MM.1S (cell line): ENCODE measurements around the gene RBMS3.

Experiments used
- DNase-seq: peaks from one replicate; pipeline ENCODE4 v3.0.0-alpha.2; 2015
- H2AFZ ChIP-seq: fragments of 300-600 bp; sonication (generic); 2 replicates; pipeline ENCODE4 v1.6.0; 2016; ENCODE audit warnings: antibody characterized with exemption, low read length
- H3F3A ChIP-seq: fragments of 300-600 bp; sonication (generic); 2 replicates; pipeline ENCODE4 v1.6.1; 2016; ENCODE audit warnings: mild to moderate bottlenecking, antibody characterized with exemption, low read length, moderate library complexity, mixed read lengths; ENCODE audit not compliant: insufficient read depth
- H3K27ac ChIP-seq: fragments of 300-600 bp; sonication (generic); 2 replicates; pipeline ENCODE4 v1.5.1; 2016; ENCODE audit warnings: mild to moderate bottlenecking, low read length
- H3K27me3 ChIP-seq: fragments of 300-600 bp; sonication (generic); replicated peaks from 2 replicates; pipeline ENCODE4 v1.6.0; 2016; ENCODE audit warnings: low read length; ENCODE audit not compliant: insufficient read depth
- H3K36me3 ChIP-seq: fragments of 300-600 bp; sonication (generic); replicated peaks from 2 replicates; pipeline ENCODE4 v1.6.1; 2016; ENCODE audit warnings: mild to moderate bottlenecking, low read length, mixed read lengths; ENCODE audit not compliant: insufficient read depth
- H3K4me1 ChIP-seq: fragments of 300-600 bp; sonication (generic); 2 replicates; pipeline ENCODE4 v1.6.1; 2016; ENCODE audit warnings: low read length, mixed read lengths
- H3K4me2 ChIP-seq: fragments of 300-600 bp; sonication (generic); 2 replicates; pipeline ENCODE4 v1.6.0; 2016; ENCODE audit warnings: low read depth, low read length
- H3K4me3 ChIP-seq: fragments of 300-600 bp; sonication (generic); 2 replicates; pipeline ENCODE4 v1.5.1; 2016; ENCODE audit warnings: low read length, mixed read lengths
- H3K79me2 ChIP-seq: fragments of 300-600 bp; sonication (generic); 2 replicates; pipeline ENCODE4 v1.6.1; 2016; ENCODE audit warnings: mixed run types, low read length, mixed read lengths
- H3K9ac ChIP-seq: fragments of 300-600 bp; sonication (generic); 2 replicates; pipeline ENCODE4 v1.6.1; 2016; ENCODE audit warnings: low read length, mixed read lengths
- H3K9me2 ChIP-seq: fragments of 300-600 bp; sonication (generic); replicated peaks from 2 replicates; pipeline ENCODE4 v1.6.1; 2016; ENCODE audit warnings: mild to moderate bottlenecking, low read length, mixed read lengths; ENCODE audit not compliant: insufficient read depth
- H3K9me3 ChIP-seq: fragments of 300-600 bp; sonication (generic); replicated peaks from 2 replicates; pipeline ENCODE4 v1.6.1; 2016; ENCODE audit warnings: mild to moderate bottlenecking, low read length, mixed read lengths; ENCODE audit not compliant: insufficient read depth
- H4K20me1 ChIP-seq: fragments of 300-600 bp; sonication (generic); 2 replicates; pipeline ENCODE4 v1.6.1; 2016; ENCODE audit warnings: mild to moderate bottlenecking, low read length, moderate library complexity, mixed read lengths; ENCODE audit not compliant: insufficient read depth
- CTCF ChIP-seq: fragments of 300-600 bp; sonication (generic); IDR thresholded peaks from 2 replicates; pipeline ENCODE4 v1.5.1; 2016; ENCODE audit warnings: antibody characterized with exemption, low read length, mixed read lengths
- EZH2 ChIP-seq: fragments of 300-600 bp; sonication (generic); optimal IDR thresholded peaks from 2 replicates; pipeline ENCODE3; 2017; ENCODE audit warnings: low read depth, mild to moderate bottlenecking, antibody characterized with exemption, low read length, mixed read lengths
- EZH2phosphoT487 ChIP-seq: fragments of 300-600 bp; sonication (generic); IDR thresholded peaks from 2 replicates; pipeline ENCODE4 v1.6.1; 2018; ENCODE audit warnings: antibody characterized with exemption, low read length

Gene RBMS3

GRCh38 chr3:29608414-29609327, 327.8 kb downstream of the RBMS3 start:
- Histone ChIP-seq H3K27ac (no peak overlapping the region), H3K79me2 (no peaks in the 10 kb centered on the region), H3K9me3 (no peaks in the 10 kb centered on the region), H3K4me3 (no peak overlapping the region), H3K4me1 (no peaks in the 10 kb centered on the region), H3K9ac (no peak overlapping the region), H4K20me1 (no peaks in the 10 kb centered on the region), H2AFZ (no peak overlapping the region), H3K27me3 (no peaks in the 10 kb centered on the region), H3K9me2 (no peaks in the 10 kb centered on the region), H3F3A (no peaks in the 10 kb centered on the region), H3K36me3 (no peaks in the 10 kb centered on the region), H3K4me2 (no peak overlapping the region)
- DNase-seq, result no peak
- TF ChIP-seq CTCF, result no peak

- H3K79me2 ChIP-seq, result no peaks in the 10 kb centered on the region
These were observed 328.5 kb downstream of the RBMS3 start for GRCh38 chr3:29609328-29609811.

GRCh38 chr3:29610781-29611180, 329.9 kb downstream of the RBMS3 start:
- TF ChIP-seq EZH2, result no peak
- no peak for TF ChIP-seq EZH2phosphoT487
- TF ChIP-seq CTCF, result no peak

More at GRCh38 chr3:29609328-29609811, 328.5 kb downstream of the RBMS3 start:
- no peak overlapping the region for H3K4me2 ChIP-seq
- H3K9me2 ChIP-seq, result no peaks in the 10 kb centered on the region
- TF ChIP-seq EZH2phosphoT487, result no peak
- TF ChIP-seq EZH2, result no peak
- TF ChIP-seq CTCF, result no peak
- no peaks in the 10 kb centered on the region for H4K20me1 ChIP-seq
- no peaks in the 10 kb centered on the region for H3F3A ChIP-seq
- H3K9ac ChIP-seq, result no peak overlapping the region
- no peaks in the 10 kb centered on the region for H3K9me3 ChIP-seq
- no peaks in the 10 kb centered on the region for H3K27me3 ChIP-seq
- no peak overlapping the region for H2AFZ ChIP-seq
- H3K4me3 ChIP-seq, result no peak overlapping the region
- no peaks in the 10 kb centered on the region for H3K36me3 ChIP-seq
- H3K4me1 ChIP-seq, result no peaks in the 10 kb centered on the region
- DNase-seq, result no peak
- H3K27ac ChIP-seq, result no peak overlapping the region

More at GRCh38 chr3:29610781-29611180, 329.9 kb downstream of the RBMS3 start:
- Histone ChIP-seq H3K27ac (no peak overlapping the region), H3K9me2 (no peaks in the 10 kb centered on the region), H3K27me3 (no peaks in the 10 kb centered on the region), H3K9ac (no peak overlapping the region), H2AFZ (no peak overlapping the region), H3K4me3 (no peak overlapping the region), H3F3A (no peaks in the 10 kb centered on the region), H3K36me3 (no peaks in the 10 kb centered on the region), H3K4me1 (no peaks in the 10 kb centered on the region), H4K20me1 (no peaks in the 10 kb centered on the region), H3K4me2 (no peak overlapping the region), H3K9me3 (no peaks in the 10 kb centered on the region), H3K79me2 (no peaks in the 10 kb centered on the region)
- no peak for DNase-seq
